Activated CD8-positive, alpha-beta T cell treated with anti-CD3 and anti-CD28 coated beads for 36 hours (primary cell): ENCODE measurements around the gene GOLPH3. TPM values are rescaled to one million over a fixed set of nuclear protein-coding genes. Genes with fewer than 3 reads are reported as not detected.

ENCODE experiments used
- ATAC-seq: fragments of 200-7000 bp; cut with Tn5 transposase; one replicate; pipeline ENCODE4 v1.10.0; 2021; ENCODE audit warnings: mild to moderate bottlenecking, moderate library complexity
- CTCF ChIA-PET: fragments of 350-600 bp; sonication (Branson Sonifier 250); formaldehyde crosslinking; loops from one replicate; lab custom pipeline; 2021; ENCODE audit warnings: antibody characterized with exemption; lab: Charles Lee
- POLR2A ChIA-PET: fragments of 350-600 bp; sonication (Branson Sonifier 250); formaldehyde crosslinking; loops from one replicate; lab custom pipeline; 2021; ENCODE audit warnings: antibody characterized with exemption; lab: Charles Lee
- DNase-seq: peaks from one replicate; pipeline ENCODE4 v3.0.0-alpha.2; 2020
- H3K27ac Mint-ChIP-seq: one replicate; pipeline ENCODE4 v1.8.0; 2021; ENCODE audit warnings: mild to moderate bottlenecking, mixed read lengths
- H3K27me3 Mint-ChIP-seq: one replicate; pipeline ENCODE4 v1.8.0; 2021; ENCODE audit warnings: mixed read lengths
- H3K36me3 Mint-ChIP-seq: one replicate; pipeline ENCODE4 v1.8.0; 2021; ENCODE audit warnings: low read depth, mixed read lengths
- H3K4me1 Mint-ChIP-seq: one replicate; pipeline ENCODE4 v1.8.0; 2021; ENCODE audit warnings: low read depth, mixed read lengths
- H3K4me3 Mint-ChIP-seq: one replicate; pipeline ENCODE4 v1.8.0; 2021; ENCODE audit warnings: mild to moderate bottlenecking, moderate library complexity, mixed read lengths
- H3K9me3 Mint-ChIP-seq: one replicate; pipeline ENCODE4 v1.8.0; 2021; ENCODE audit warnings: mixed read lengths
- CTCF ChIP-seq: fragments of 200-600 bp; IDR thresholded peaks from one replicate; pipeline ENCODE4 v1.8.0; 2022; ENCODE audit warnings: antibody characterized with exemption, mild to moderate bottlenecking
- intact Hi-C: fragments of 100-400 bp; cut with micrococcal nuclease; formaldehyde crosslinking; loops from one replicate; pipeline ENCODE4 v1.10.0; 2022
- total RNA-seq, 2 experiments: library from RNA; stranded (reverse); gene quantifications; one replicate each; pipeline ENCODE4 v1.2.3, GENCODE V29; 2021

Gene GOLPH3
- total RNA-seq, 2 experiments from 2014 or later = 53.2 to 56.7 TPM

GRCh38 chr5:32098890-32099310, 75.2 kb downstream of the GOLPH3 start:
- CTCF ChIA-PET = interaction anchor here (1.4 kb wide), 1 partner anchor 10 kb away, joined by 3 read pairs; no protein-coding TSS in a partner anchor
- peaks cover 15% of the 10 kb centered on the region for H3K36me3 Mint-ChIP-seq
- no peak overlapping the region for H3K4me3 Mint-ChIP-seq
- peaks cover 5% of the 10 kb centered on the region for H3K4me1 Mint-ChIP-seq
- intact Hi-C loops = no loop called here
- DNase-seq (no peak), ATAC-seq (no peak)
- POLR2A ChIA-PET = no interaction called here
- no peaks in the 10 kb centered on the region for H3K9me3 Mint-ChIP-seq
- H3K27me3 Mint-ChIP-seq = no peaks in the 10 kb centered on the region
- no peak for TF ChIP-seq CTCF
- no peak overlapping the region for H3K27ac Mint-ChIP-seq

- no peaks in the 10 kb centered on the region for H3K27me3 Mint-ChIP-seq
- peaks cover 6% of the 10 kb centered on the region for H3K4me1 Mint-ChIP-seq
- ChIA-PET POLR2A (no interaction called here), CTCF (interaction anchor here (1.4 kb wide), 1 partner anchor 11 kb away, joined by 3 read pairs; no protein-coding TSS in a partner anchor)
- no peak for TF ChIP-seq CTCF
- H3K27ac Mint-ChIP-seq = no peak overlapping the region
- no peaks in the 10 kb centered on the region for H3K9me3 Mint-ChIP-seq
- DNase-seq (no peak), ATAC-seq (no peak)
- intact Hi-C loops = no loop called here
- peaks cover 11% of the 10 kb centered on the region for H3K36me3 Mint-ChIP-seq
- no peak overlapping the region for H3K4me3 Mint-ChIP-seq
Measured at GRCh38 chr5:32098291-32098690, 75.8 kb downstream of the GOLPH3 start.

GRCh38 chr5:32096891-32097595, 77.1 kb downstream of the GOLPH3 start:
- CTCF ChIA-PET = no interaction called here
- H3K4me3 Mint-ChIP-seq = no peak overlapping the region
- peaks cover 6% of the 10 kb centered on the region for H3K4me1 Mint-ChIP-seq
- H3K27me3 Mint-ChIP-seq = no peaks in the 10 kb centered on the region
- intact Hi-C loops = no loop called here
- TF ChIP-seq CTCF = no peak
- H3K9me3 Mint-ChIP-seq = no peaks in the 10 kb centered on the region
- ATAC-seq = no peak
- no peak overlapping the region for H3K27ac Mint-ChIP-seq
- peaks cover 5% of the 10 kb centered on the region for H3K36me3 Mint-ChIP-seq
- POLR2A ChIA-PET = no interaction called here
- no peak for DNase-seq

GRCh38 chr5:32095261-32095671, 78.9 kb downstream of the GOLPH3 start:
- H3K27ac Mint-ChIP-seq = no peak overlapping the region
- ChIA-PET CTCF (interaction anchor here (0.6 to 3.0 kb wide), 2 partner anchors 18 to 271 kb away, joined by 3 to 31 read pairs; no protein-coding TSS in a partner anchor), POLR2A (interaction anchor here (0.5 kb wide), 1 partner anchor 80 kb away, joined by 3 read pairs; no protein-coding TSS in a partner anchor)
- peaks cover 3% of the 10 kb centered on the region for H3K36me3 Mint-ChIP-seq
- ATAC-seq (no peak), DNase-seq (no peak)
- TF ChIP-seq CTCF = no peak
- H3K9me3 Mint-ChIP-seq = no peaks in the 10 kb centered on the region
- H3K4me1 Mint-ChIP-seq = peaks cover 6% of the 10 kb centered on the region
- intact Hi-C loops = no loop called here
- no peaks in the 10 kb centered on the region for H3K27me3 Mint-ChIP-seq
- no peak overlapping the region for H3K4me3 Mint-ChIP-seq

GRCh38 chr5:32094691-32095090, 79.4 kb downstream of the GOLPH3 start:
- Mint-ChIP-seq H3K27me3 (no peaks in the 10 kb centered on the region), H3K27ac (no peak overlapping the region), H3K36me3 (peaks cover 3% of the 10 kb centered on the region), H3K4me3 (no peak overlapping the region), H3K4me1 (peaks cover 6% of the 10 kb centered on the region), H3K9me3 (no peaks in the 10 kb centered on the region)
- DNase-seq (no peak), ATAC-seq (no peak)
- CTCF ChIA-PET = interaction anchor here (0.6 to 3.0 kb wide), 2 partner anchors 17 to 270 kb away, joined by 3 to 31 read pairs; no protein-coding TSS in a partner anchor
- TF ChIP-seq CTCF = no peak
- intact Hi-C loops = loop anchor here (5.0 kb wide), 1 partner anchor 267 kb away; no protein-coding TSS in a partner anchor
- POLR2A ChIA-PET = interaction anchor here (0.5 kb wide), 1 partner anchor 80 kb away, joined by 3 read pairs; no protein-coding TSS in a partner anchor
